ENCODE measurements around the gene BRINP2.

Gene BRINP2, protein sequence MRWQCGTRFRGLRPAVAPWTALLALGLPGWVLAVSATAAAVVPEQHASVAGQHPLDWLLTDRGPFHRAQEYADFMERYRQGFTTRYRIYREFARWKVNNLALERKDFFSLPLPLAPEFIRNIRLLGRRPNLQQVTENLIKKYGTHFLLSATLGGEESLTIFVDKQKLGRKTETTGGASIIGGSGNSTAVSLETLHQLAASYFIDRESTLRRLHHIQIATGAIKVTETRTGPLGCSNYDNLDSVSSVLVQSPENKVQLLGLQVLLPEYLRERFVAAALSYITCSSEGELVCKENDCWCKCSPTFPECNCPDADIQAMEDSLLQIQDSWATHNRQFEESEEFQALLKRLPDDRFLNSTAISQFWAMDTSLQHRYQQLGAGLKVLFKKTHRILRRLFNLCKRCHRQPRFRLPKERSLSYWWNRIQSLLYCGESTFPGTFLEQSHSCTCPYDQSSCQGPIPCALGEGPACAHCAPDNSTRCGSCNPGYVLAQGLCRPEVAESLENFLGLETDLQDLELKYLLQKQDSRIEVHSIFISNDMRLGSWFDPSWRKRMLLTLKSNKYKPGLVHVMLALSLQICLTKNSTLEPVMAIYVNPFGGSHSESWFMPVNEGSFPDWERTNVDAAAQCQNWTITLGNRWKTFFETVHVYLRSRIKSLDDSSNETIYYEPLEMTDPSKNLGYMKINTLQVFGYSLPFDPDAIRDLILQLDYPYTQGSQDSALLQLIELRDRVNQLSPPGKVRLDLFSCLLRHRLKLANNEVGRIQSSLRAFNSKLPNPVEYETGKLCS

DNA sequence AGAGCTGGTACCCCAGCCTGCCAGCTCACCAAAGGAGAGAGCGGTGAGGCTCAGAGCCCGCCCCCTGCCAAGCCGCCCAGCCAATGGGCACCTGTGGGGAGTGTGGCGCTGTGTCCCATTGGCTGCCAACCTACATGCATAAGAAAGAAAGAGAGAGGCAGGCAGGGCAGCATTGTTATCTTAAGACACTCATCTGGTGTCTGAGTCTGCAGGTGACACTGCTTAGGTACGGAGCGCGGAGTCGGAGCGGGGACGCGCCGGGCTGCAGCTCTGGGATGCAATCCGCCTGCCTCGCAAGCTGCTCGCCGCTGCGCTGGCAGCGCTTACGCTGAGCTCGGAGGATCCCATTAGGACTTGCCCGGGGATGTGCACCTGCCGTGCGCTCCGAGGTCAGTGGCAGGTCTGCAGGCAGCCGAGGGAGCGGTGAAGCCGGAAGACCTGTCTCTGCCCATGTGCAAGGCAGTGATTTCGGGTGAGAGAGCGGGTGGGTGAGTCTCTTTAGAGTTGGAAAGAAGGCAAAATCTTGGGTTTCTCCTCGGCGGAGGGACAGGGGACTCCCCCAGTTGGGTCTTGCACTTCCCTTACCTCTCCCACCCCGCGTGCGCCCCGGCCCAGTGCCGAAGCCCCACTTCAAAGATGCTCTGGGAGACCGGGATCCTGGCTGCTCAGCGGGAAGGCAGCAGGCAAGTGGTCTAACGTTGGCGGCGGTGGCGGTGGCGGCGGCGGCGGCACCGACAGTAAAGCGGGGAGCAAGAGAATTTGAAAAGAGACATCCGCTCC is at the start of gene BRINP2:
TSS of gene BRINP2 (plus strand) at position 203 of the 780 bp plus-strand sequence. CDS start 58,919 bp downstream, outside the sequence.
- peak within 1 kb of the TSS; percentile 16; the same call in 1 of the 2 replicates for H3K4me3 ChIP-seq (ENCODE audit: low read depth, low read length)
- TF ChIP-seq, protein P1, sequence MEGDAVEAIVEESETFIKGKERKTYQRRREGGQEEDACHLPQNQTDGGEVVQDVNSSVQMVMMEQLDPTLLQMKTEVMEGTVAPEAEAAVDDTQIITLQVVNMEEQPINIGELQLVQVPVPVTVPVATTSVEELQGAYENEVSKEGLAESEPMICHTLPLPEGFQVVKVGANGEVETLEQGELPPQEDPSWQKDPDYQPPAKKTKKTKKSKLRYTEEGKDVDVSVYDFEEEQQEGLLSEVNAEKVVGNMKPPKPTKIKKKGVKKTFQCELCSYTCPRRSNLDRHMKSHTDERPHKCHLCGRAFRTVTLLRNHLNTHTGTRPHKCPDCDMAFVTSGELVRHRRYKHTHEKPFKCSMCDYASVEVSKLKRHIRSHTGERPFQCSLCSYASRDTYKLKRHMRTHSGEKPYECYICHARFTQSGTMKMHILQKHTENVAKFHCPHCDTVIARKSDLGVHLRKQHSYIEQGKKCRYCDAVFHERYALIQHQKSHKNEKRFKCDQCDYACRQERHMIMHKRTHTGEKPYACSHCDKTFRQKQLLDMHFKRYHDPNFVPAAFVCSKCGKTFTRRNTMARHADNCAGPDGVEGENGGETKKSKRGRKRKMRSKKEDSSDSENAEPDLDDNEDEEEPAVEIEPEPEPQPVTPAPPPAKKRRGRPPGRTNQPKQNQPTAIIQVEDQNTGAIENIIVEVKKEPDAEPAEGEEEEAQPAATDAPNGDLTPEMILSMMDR (IDR thresholded peaks at IDR 0.05; ENCODE audit: low read depth, low read length, missing control alignments) = no peak
- no peak for DNase-seq (ENCODE audit: low read depth)

DNA sequence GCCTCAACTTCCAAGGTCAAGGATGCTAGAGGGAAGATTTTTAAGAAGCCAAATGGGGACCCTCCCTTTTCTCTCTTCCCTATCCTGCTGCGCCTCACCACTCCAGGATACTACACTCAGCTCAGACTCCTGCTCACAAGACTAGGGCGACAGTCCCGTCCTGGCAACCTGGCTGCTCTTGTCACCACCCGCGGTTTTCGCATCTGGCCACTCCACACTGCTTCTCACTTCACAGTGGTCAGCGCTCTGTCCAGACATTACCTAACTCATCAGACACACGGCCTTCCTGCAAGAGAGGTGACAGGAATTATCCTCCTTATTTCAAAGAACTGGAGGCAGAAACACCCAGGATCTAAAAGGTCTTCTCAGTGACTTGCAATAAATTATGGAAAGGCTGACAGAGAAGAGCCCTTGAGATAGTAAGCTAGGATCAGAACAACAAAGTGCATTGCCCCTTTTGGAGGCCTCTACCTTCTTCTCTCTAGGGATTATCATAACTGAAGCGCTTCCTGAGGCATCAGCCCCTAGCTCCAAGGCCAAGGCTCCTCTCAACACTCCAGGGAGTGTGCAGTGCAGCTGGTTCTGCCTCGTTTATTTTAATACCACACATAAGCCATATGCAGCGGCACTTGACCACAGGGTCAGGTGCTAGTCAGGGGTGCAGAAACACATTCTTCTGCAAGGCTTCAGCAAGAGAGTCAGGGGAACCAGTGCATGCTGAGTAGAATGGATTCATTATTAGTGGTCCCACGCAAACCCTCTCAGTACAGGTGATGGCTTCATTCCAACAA is 48.1 kb upstream of the BRINP2 start:
- TF ChIP-seq, protein P1 (IDR thresholded peaks at IDR 0.05; ENCODE audit: low read depth, low read length, missing control alignments) = no peak
- no peak overlapping the region for H3K4me3 ChIP-seq (ENCODE audit: low read depth, low read length)
- DNase-seq (ENCODE audit: low read depth) = no peak

DNA sequence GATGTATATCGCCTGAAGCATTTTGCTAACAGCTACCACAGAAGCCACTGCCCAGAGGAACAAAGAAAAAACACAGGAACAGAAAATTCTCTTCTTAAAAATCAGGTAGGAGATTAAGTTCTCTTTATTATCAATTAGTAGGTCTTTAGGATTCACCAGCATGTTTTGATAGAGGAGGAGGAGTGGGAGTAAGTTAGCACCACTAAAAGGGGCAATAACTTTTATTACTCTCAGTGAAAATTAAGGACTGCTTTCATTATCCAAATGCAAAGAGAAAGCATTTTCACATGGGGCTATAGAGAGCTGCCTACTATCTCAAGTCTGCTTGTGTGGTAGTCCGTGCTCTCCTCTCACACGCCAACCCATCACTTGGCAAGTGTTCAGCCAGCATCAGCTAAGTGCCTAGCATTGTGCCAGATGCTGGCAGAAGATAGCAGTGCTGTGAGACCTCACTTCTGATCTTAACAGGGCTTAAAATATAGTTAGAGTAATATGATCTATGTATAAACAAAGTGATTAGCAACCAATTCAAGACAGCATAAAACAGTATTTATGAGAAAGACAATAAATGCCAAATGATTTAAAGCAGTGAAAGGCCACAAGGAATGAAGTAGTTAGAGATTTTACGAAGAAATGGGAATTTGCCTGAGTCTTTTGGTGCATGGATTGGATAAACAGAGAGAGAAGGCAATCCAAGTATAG is 46.0 kb upstream of the BRINP2 start:
- no peak overlapping the region for H3K4me3 ChIP-seq (ENCODE audit: low read depth, low read length)
- no peak for DNase-seq (ENCODE audit: low read depth)
- TF ChIP-seq, protein P1 (IDR thresholded peaks at IDR 0.05; ENCODE audit: low read depth, low read length, missing control alignments) = no peak

DNA sequence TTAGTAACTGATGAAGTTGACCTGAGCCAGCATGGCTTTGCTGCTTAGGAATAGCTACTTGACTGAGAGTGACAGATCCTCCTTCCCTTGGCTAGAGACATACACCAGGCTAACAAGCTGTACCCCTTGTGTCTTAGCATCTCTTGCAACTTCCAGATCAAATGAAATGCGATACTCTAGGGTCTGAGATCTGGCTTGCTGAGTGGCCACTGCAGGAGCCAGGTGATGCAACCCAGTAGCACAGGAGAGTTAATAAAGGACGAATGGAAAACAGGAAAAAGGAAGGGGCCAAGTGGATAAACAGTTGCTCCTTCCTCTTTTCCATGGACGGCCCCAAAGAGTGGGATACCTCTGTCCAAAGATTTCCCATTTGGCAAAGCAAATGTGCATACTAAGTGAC is 44.5 kb upstream of the BRINP2 start:
- TF ChIP-seq, protein P1 (IDR thresholded peaks at IDR 0.05; ENCODE audit: low read depth, low read length, missing control alignments) = no peak
- H3K4me3 ChIP-seq (ENCODE audit: low read depth, low read length) = no peak overlapping the region
- no peak for DNase-seq (ENCODE audit: low read depth)

DNA sequence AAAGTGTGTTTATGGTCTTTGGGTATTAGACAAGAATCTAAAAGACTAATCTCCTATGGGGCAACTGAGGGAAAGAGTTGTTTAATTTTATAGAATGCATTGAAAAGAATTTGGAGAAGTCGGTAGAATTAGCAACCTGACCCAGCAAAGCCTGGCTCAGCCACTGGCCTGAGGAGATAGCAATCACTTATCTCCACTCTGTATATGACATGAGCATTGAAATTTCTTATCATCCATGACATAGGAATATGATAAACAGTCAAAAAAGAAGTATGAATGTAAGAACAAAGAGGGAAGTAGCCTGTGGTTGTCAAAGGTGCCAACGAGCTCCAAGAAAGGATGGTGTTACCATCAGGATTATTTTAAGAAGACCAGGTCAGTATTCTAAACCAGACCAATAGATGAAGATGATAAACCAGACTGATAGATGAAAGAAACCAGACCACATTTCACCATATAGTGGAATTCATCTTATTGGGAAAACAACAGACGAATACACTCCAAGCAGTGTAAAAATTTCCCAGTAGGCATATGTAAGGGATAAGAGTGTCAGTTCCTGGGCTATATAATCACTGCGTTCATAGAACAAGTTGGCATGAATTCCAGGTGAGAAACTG is 42.0 kb upstream of the BRINP2 start:
- TF ChIP-seq, protein P1 (IDR thresholded peaks at IDR 0.05; ENCODE audit: low read depth, low read length, missing control alignments) = no peak
- no peak for DNase-seq (ENCODE audit: low read depth)
- H3K4me3 ChIP-seq (ENCODE audit: low read depth, low read length) = no peak overlapping the region
